DND-41 (cell line): ENCODE data around the gene RIPOR3.

Experiments
- ATAC-seq: fragments of 200-7000 bp; cut with Tn5 transposase; 3 replicates; pipeline ENCODE4 v1.9.1; 2021; ENCODE audit warnings: low read depth; ENCODE audit not compliant: insufficient read depth
- DNase-seq: peaks from one replicate; pipeline ENCODE4 v3.0.0-alpha.2; 2020
- H2AFZ ChIP-seq: 2 replicates; pipeline ENCODE4 v1.6.0; 2012; ENCODE audit warnings: low read depth, low read length
- H3K27ac ChIP-seq: 2 replicates; pipeline ENCODE4 v1.5.1; 2012; ENCODE audit warnings: low read length, inconsistent platforms
- H3K27me3 ChIP-seq: fragments of 200-600 bp; sonication (generic); 2 replicates; pipeline ENCODE4 v1.6.0; 2012; ENCODE audit warnings: low read length, mild to moderate bottlenecking, inconsistent platforms; ENCODE audit not compliant: insufficient read depth, poor library complexity
- H3K36me3 ChIP-seq: 2 replicates; pipeline ENCODE4 v1.5.1; 2012; ENCODE audit warnings: low read length, inconsistent platforms; ENCODE audit not compliant: insufficient read depth
- H3K4me1 ChIP-seq: 2 replicates; pipeline ENCODE4 v1.5.1; 2012; ENCODE audit warnings: mild to moderate bottlenecking, low read length; ENCODE audit not compliant: insufficient read depth
- H3K4me2 ChIP-seq: 2 replicates; pipeline ENCODE4 v1.6.0; 2012; ENCODE audit warnings: mild to moderate bottlenecking, moderate library complexity, low read length, inconsistent platforms; ENCODE audit not compliant: insufficient read depth
- H3K4me3 ChIP-seq, 2 experiments: fragments of 200-600 bp in 1 of 2; shearing (Covaris generic) in 1 of 2; 2 replicates each; pipeline ENCODE4 v1.5.1; 2012 to 2016; ENCODE audit warnings: inconsistent platforms in 2 of 2, low read length in 2 of 2, mild to moderate bottlenecking in 2 of 2, low read depth in 1 of 2, moderate library complexity in 1 of 2
- H3K79me2 ChIP-seq: 2 replicates; pipeline ENCODE4 v1.6.0; 2012; ENCODE audit warnings: low read length, inconsistent platforms; ENCODE audit not compliant: insufficient read depth
- H3K9ac ChIP-seq: 2 replicates; pipeline ENCODE4 v1.6.0; 2012; ENCODE audit warnings: low read depth, mild to moderate bottlenecking, inconsistent platforms, low read length, moderate library complexity
- H3K9me3 ChIP-seq: 2 replicates; pipeline ENCODE4 v1.5.1; 2012; ENCODE audit warnings: low read length, moderate library complexity, mild to moderate bottlenecking, inconsistent platforms; ENCODE audit not compliant: insufficient read depth, severe bottlenecking
- H4K20me1 ChIP-seq: 2 replicates; pipeline ENCODE4 v1.6.0; 2012; ENCODE audit warnings: low read length; ENCODE audit not compliant: insufficient read depth
- CTCF ChIP-seq: IDR thresholded peaks from 2 replicates; pipeline ENCODE4 v1.5.1; 2012; ENCODE audit warnings: borderline replicate concordance, low read length, moderate library complexity, mild to moderate bottlenecking; ENCODE audit not compliant: poor library complexity, severe bottlenecking; ENCODE audit errors: extremely low read depth
- EZH2 ChIP-seq: IDR thresholded peaks from 3 replicates; pipeline ENCODE4 v1.6.1; 2012; ENCODE audit warnings: borderline replicate concordance, low read depth, mild to moderate bottlenecking, moderate library complexity, low read length, inconsistent platforms; ENCODE audit not compliant: severe bottlenecking

Gene RIPOR3

GRCh38 chr20:50731055-50731929 is 40.0 kb upstream of the RIPOR3 start, which contains the start of gene PARD6B:
TSS of gene PARD6B (plus strand) at chr20:50731580. CDS start at chr20:50731787, 207 bp downstream.
- Histone ChIP-seq H3K4me2 (peak within 1 kb of the TSS; percentile 69), H3K27me3 (peaks cover 3% of the 10 kb centered on the region), H3K9ac (peak within 1 kb of the TSS; percentile 70), H3K27ac (peak within 1 kb of the TSS; percentile 45; the same call in 1 of the 2 replicates), H3K36me3 (no peaks in the 10 kb centered on the region), H3K4me1 (peaks cover 20% of the 10 kb centered on the region), H3K9me3 (no peaks in the 10 kb centered on the region), H4K20me1 (no peaks in the 10 kb centered on the region), H3K79me2 (0 out of 2 replicates have a peak, but pooled peaks cover 3% of the 10 kb centered on the region), H3K4me3 (peak within 1 kb of the TSS; percentile 59 to 64; a peak in 3 of 4 replicates), H2AFZ (peak within 1 kb of the TSS; percentile 70)
- peak; percentile 93 for ATAC-seq
- peak; percentile 95 for DNase-seq
- TF ChIP-seq EZH2 (no peak), CTCF (no peak)

GRCh38 chr20:50730765-50731054 is 39.4 kb upstream of the RIPOR3 start:
- H3K79me2 ChIP-seq: 0 out of 2 replicates have a peak, but pooled peaks cover 3% of the 10 kb centered on the region
- TF ChIP-seq CTCF: no peak
- no peak for TF ChIP-seq EZH2
- no peaks in the 10 kb centered on the region for H3K36me3 ChIP-seq
- H3K27me3 ChIP-seq: peaks cover 4% of the 10 kb centered on the region
- peaks cover 20% of the 10 kb centered on the region for H3K4me1 ChIP-seq
- peak overlapping the region; percentile 70 for H2AFZ ChIP-seq
- no peaks in the 10 kb centered on the region for H4K20me1 ChIP-seq
- H3K9ac ChIP-seq: no peak overlapping the region
- H3K9me3 ChIP-seq: no peaks in the 10 kb centered on the region
- no peak overlapping the region for H3K27ac ChIP-seq
- ATAC-seq (no peak), DNase-seq (no peak)
- peak overlapping the region in 1 of 2 experiments; percentile 59; a peak in 1 of 4 replicates for H3K4me3 ChIP-seq
- H3K4me2 ChIP-seq: peak overlapping the region; percentile 69

- no peak for TF ChIP-seq CTCF
- TF ChIP-seq EZH2: no peak
- no peaks in the 10 kb centered on the region for H3K9me3 ChIP-seq
- DNase-seq (no peak), ATAC-seq (no peak)
- H3K36me3 ChIP-seq: no peaks in the 10 kb centered on the region
- H2AFZ ChIP-seq: peak overlapping the region; percentile 70
- H3K4me1 ChIP-seq: peaks cover 20% of the 10 kb centered on the region
- 0 out of 2 replicates have a peak, but pooled peaks cover 3% of the 10 kb centered on the region for H3K79me2 ChIP-seq
- H3K4me3 ChIP-seq: no peak overlapping the region
- H3K4me2 ChIP-seq: peak overlapping the region; percentile 69; the same call in 1 of the 2 replicates
- no peak overlapping the region for H3K9ac ChIP-seq
- H4K20me1 ChIP-seq: no peaks in the 10 kb centered on the region
- H3K27ac ChIP-seq: no peak overlapping the region
- H3K27me3 ChIP-seq: peaks cover 4% of the 10 kb centered on the region
These were observed 38.8 kb upstream of the RIPOR3 start for GRCh38 chr20:50729901-50730764.
